K562 (cell line): Measurements from ENCODE around the gene SNTG2. TPM values are rescaled to one million over a fixed set of nuclear protein-coding genes. Genes with fewer than 3 reads are reported as not detected.

Experiments
- ATAC-seq: fragments of 200-7000 bp; cut with Tn5 transposase; 3 replicates; pipeline ENCODE4 v1.9.1; 2020; ENCODE audit warnings: moderate library complexity
- BruUV-seq: library from RNA; stranded (reverse); fragments of 400-500 nt; replicated peaks from 2 replicates; lab custom pipeline; 2021; lab: Mats Ljungman, UMichigan
- CTCF ChIA-PET: fragments of 300-600 bp; formaldehyde crosslinking; extraction: SDS; loops from one replicate; lab custom pipeline; 2021; ENCODE audit warnings: low intra/inter-chr PET ratio; lab: Yijun Ruan, JAX
- POLR2A ChIA-PET: fragments of 300-600, 350-650 bp; sonication (Branson Sonifier 250); formaldehyde crosslinking; extraction: SDS; loops from one replicate; lab custom pipeline; 2021; ENCODE audit warnings: antibody characterized with exemption, inconsistent platforms; lab: Yijun Ruan, JAX
- DNase-seq, 4 experiments: peaks; one replicate each; pipeline versions ENCODE4 v3.0.0 to v3.0.0-alpha.2; 2011 to 2018; ENCODE audit warnings: low spot score in 3 of 4, mixed read lengths in 3 of 4; ENCODE audit errors: extremely low read depth in 1 of 4
- FAIRE-seq: peaks from 2 replicates; lab custom pipeline; 2011; peaks lifted over from hg19 to GRCh38; lab: Jason Lieb, UNC
- H2AFZ ChIP-seq: 2 replicates; pipeline ENCODE4 v1.6.0; 2011; ENCODE audit warnings: low read depth, low read length, control low read depth, inconsistent platforms
- H3K27ac ChIP-seq: fragments of 200-600 bp; 3 replicates; pipeline ENCODE4 v1.8.0; 2011; ENCODE audit warnings: low read depth, mild to moderate bottlenecking, control low read depth, inconsistent platforms, low read length, moderate library complexity, mixed read lengths; ENCODE audit errors: extremely low read depth
- H3K27me3 ChIP-seq, 2 experiments: fragments of 300-600 bp in 1 of 2; 2 replicates in 1 of 2; 3 replicates in 1 of 2; pipeline versions ENCODE4 v1.6.0 to v1.8.0; 2011; ENCODE audit warnings: inconsistent platforms in 2 of 2, low read length in 2 of 2, mild to moderate bottlenecking in 1 of 2, mixed read lengths in 1 of 2, moderate library complexity in 1 of 2; ENCODE audit not compliant: control insufficient read depth in 2 of 2, insufficient read depth in 2 of 2
- H3K36me3 ChIP-seq: fragments of 300-600 bp; 3 replicates; pipeline ENCODE4 v1.8.0; 2011; ENCODE audit warnings: mild to moderate bottlenecking, low read length, inconsistent platforms; ENCODE audit not compliant: control insufficient read depth, insufficient read depth
- H3K4me1 ChIP-seq, 2 experiments: fragments of 200-600 bp in 1 of 2; replicated peaks in 1 of 2; 2 replicates in 1 of 2; 3 replicates in 1 of 2; pipeline versions ENCODE4 v1.5.1 to v1.8.0; 2011; ENCODE audit warnings: inconsistent platforms in 2 of 2, low read length in 2 of 2, mild to moderate bottlenecking in 1 of 2, mixed read lengths in 1 of 2, moderate library complexity in 1 of 2; ENCODE audit not compliant: control insufficient read depth in 2 of 2, insufficient read depth in 2 of 2
- H3K4me2 ChIP-seq: 2 replicates; pipeline ENCODE4 v1.6.1; 2011; ENCODE audit warnings: low read length, control low read depth, inconsistent platforms, mixed read lengths; ENCODE audit not compliant: insufficient read depth
- H3K4me3 ChIP-seq: fragments of 200-600 bp; sonication (generic), shearing (Covaris generic); 2 replicates; pipeline ENCODE4 v1.5.1; 2016; ENCODE audit warnings: control low read depth, inconsistent platforms
- H3K79me2 ChIP-seq: fragments of 200-600 bp; 3 replicates; pipeline ENCODE4 v1.8.0; 2011; ENCODE audit warnings: low read length, inconsistent platforms; ENCODE audit not compliant: control insufficient read depth, insufficient read depth
- H3K9ac ChIP-seq, 2 experiments: 2 replicates each; pipeline versions ENCODE4 v1.6.0 to v1.6.1; 2011; ENCODE audit warnings: low read depth in 2 of 2, low read length in 2 of 2, control low read depth in 1 of 2, inconsistent platforms in 1 of 2, mild to moderate bottlenecking in 1 of 2, mixed read lengths in 1 of 2; ENCODE audit not compliant: insufficient read depth in 1 of 2
- H3K9me1 ChIP-seq: one replicate; pipeline ENCODE4 v1.6.0; 2011; ENCODE audit warnings: inconsistent platforms, mild to moderate bottlenecking, low read length, moderate library complexity; ENCODE audit not compliant: control insufficient read depth, insufficient read depth
- H3K9me3 ChIP-seq: replicated peaks from 2 replicates; pipeline ENCODE4 v1.5.1; 2011; ENCODE audit warnings: low read depth, low read length, inconsistent platforms; ENCODE audit not compliant: control insufficient read depth, insufficient read depth
- H4K20me1 ChIP-seq: replicated peaks from 2 replicates; pipeline ENCODE4 v1.6.1; 2011; ENCODE audit warnings: low read length, inconsistent platforms, mixed read lengths; ENCODE audit not compliant: control insufficient read depth, insufficient read depth
- BRF2 ChIP-seq: IDR thresholded peaks from 3 replicates; pipeline ENCODE4 v1.6.1; 2011; ENCODE audit warnings: borderline replicate concordance, mild to moderate bottlenecking; ENCODE audit not compliant: insufficient read length, insufficient read depth
- CBFA2T3 ChIP-seq: fragments of 450-650 bp; IDR thresholded peaks from 2 replicates; pipeline ENCODE4 v1.6.1; 2017
- MXI1 ChIP-seq: IDR thresholded peaks from 2 replicates; pipeline ENCODE4 v1.6.1; 2011; ENCODE audit warnings: low read depth, mild to moderate bottlenecking, improper control_type of control experiment, low read length
- PHF8 ChIP-seq: fragments of 200-600 bp; sonication (generic); IDR thresholded peaks from 2 replicates; pipeline ENCODE4 v1.6.1; 2012; ENCODE audit warnings: mixed run types, mild to moderate bottlenecking, inconsistent platforms, low read length, moderate library complexity, borderline replicate concordance
- POLR2A ChIP-seq: fragments of 450-650 bp; conservative IDR thresholded peaks from 2 replicates; pipeline ENCODE4 v1.6.1; 2016
- POLR2B ChIP-seq: fragments of 450-650 bp; IDR thresholded peaks from 2 replicates; pipeline ENCODE4 v1.6.1; 2018; ENCODE audit warnings: low read depth; ENCODE audit not compliant: partially characterized antibody
- SMARCC2 ChIP-seq: fragments of 450-650 bp; IDR thresholded peaks from 2 replicates; pipeline ENCODE4 v1.6.1; 2017; ENCODE audit warnings: antibody characterized with exemption, moderate library complexity, mild to moderate bottlenecking, low read depth
- THRA ChIP-seq: fragments of 450-650 bp; IDR thresholded peaks from 2 replicates; pipeline ENCODE4 v1.6.1; 2017; ENCODE audit warnings: mild to moderate bottlenecking, moderate library complexity
- ZFP1 ChIP-seq: fragments of 450-650 bp; formaldehyde crosslinking; IDR thresholded peaks from 2 replicates; pipeline ENCODE4 v1.4.0; 2020; ENCODE audit warnings: mild to moderate bottlenecking, mixed read lengths
- ZNF507 ChIP-seq: conservative IDR thresholded peaks from 2 replicates; pipeline ENCODE4 v1.6.1; 2017; ENCODE audit warnings: missing genetic modification characterization, missing compliant biosample characterization
- WGBS: fragments of 100-300 bp; shearing (Covaris generic); methylation state at CpG from one replicate; pipeline ENCODE4 v1.1.6; 2016; ENCODE audit warnings: low coverage, mixed read lengths; ENCODE audit not compliant: insufficient coverage; ENCODE audit errors: missing lambda C conversion rate; 5-methylcytosine and 5-hydroxymethylcytosine counted together
- in situ Hi-C: fragments of 300-500 bp; cut with MboI; formaldehyde crosslinking; loops from 4 replicates; pipeline ENCODE4 v1.15.0; 2018; ENCODE audit warnings: inconsistent platforms, mixed read lengths
- intact Hi-C: fragments of 100-400 bp; cut with micrococcal nuclease; formaldehyde crosslinking; loops from 2 replicates; pipeline ENCODE4 v1.14.2; 2022
- polyA plus RNA-seq, 8 experiments: library from polyadenylated mRNA; depleted of rRNA in 4 of 8; stranded (reverse) in 5 of 8; unstranded in 3 of 8; fragments of >200 nt; fragmentation: Nextera tagmentation in 2 of 8; fragmentation: Illumina TruSeq in 1 of 8; extraction: Ambion mirVana in 2 of 8; extraction: Trizol in 1 of 8; gene quantifications; 2 replicates each; pipeline versions ENCODE4 v1.2.1 to v1.2.3, GENCODE V29; 2011 to 2014; ENCODE audit warnings: inconsistent platforms in 1 of 8, missing spikeins in 1 of 8
- total RNA-seq, 7 experiments: library from RNA; depleted of rRNA in 6 of 7; stranded (reverse); fragments of >200 nt in 6 of 7; fragmentation: Illumina TruSeq in 2 of 7; extraction: Trizol in 2 of 7; gene quantifications; 2 replicates each; pipeline versions ENCODE4 v1.2.1 to v1.2.3, GENCODE V29; 2011 to 2021; ENCODE audit warnings: low replicate concordance in 1 of 7
- TF ChIP-seq, protein P1 (sequence below): sonication (generic); formaldehyde crosslinking; IDR thresholded peaks from 2 replicates; pipeline ENCODE4 v1.8.0; 2022; ENCODE audit warnings: mild to moderate bottlenecking, missing genetic modification reagents

SNTG2 gene
- total and polyA plus RNA-seq, 9 of the 15 experiments (the other 6 are each of a cell fraction or from before 2014, with no cell fraction given) = not detected

DNA sequence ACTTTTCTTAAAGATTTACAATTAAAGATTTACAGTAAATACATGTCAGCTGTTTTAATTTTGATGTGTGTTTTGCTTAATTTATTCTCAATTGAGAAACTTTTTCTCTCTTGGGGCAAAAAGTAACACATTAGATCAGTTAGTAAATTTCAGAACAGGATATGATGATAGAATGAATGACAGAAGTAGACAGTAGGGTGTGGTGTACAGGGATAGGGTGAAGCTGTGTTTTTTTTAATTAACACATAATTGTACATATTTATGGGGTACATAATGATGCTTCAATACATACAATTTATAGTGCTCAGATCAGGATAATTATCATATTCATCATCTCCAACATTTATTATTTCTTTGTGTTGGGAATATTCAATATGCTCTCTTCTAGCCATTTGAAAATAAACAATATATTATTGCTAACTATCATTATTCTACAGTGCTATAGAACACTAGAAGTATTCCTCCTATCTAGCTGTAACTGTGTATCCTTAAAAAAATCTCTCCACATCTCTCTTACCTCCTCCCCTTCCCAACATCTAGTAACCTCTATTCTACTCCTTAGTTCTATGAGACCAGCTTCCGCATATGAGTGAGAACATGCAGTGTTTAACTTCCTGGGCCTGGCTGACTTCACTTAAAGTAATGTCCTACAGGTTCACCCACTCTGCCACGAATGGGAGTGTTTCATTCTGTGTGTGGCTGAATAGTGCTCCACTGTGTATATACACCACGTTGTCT, 175.2 kb downstream of the SNTG2 start:
- H3K79me2 ChIP-seq = no peaks in the 10 kb centered on the region
- no peak overlapping the region for H2AFZ ChIP-seq
- no peak for ATAC-seq
- in situ Hi-C loops = no loop called here
- intact Hi-C loops = no loop called here
- H3K4me1 ChIP-seq = no peaks in the 10 kb centered on the region
- CTCF ChIA-PET = no interaction called here
- H3K36me3 ChIP-seq = no peaks in the 10 kb centered on the region
- FAIRE-seq = no peak
- H3K9me3 ChIP-seq = no peaks in the 10 kb centered on the region
- H4K20me1 ChIP-seq = no peaks in the 10 kb centered on the region
- DNase-seq = no peak
- H3K27ac ChIP-seq = no peak overlapping the region
- TF ChIP-seq THRA = no peak
- no peak for TF ChIP-seq ZFP1 (CRISPR knock-in tag)
- TF ChIP-seq MXI1 = no peak
- TF ChIP-seq POLR2A = no peak
- no peak for TF ChIP-seq ZNF507 (tag)
- H3K9me1 ChIP-seq = no peaks in the 10 kb centered on the region
- H3K4me2 ChIP-seq = no peak overlapping the region
- WGBS = 0% methylated on average over 3 of the region's 3 CpGs
- H3K9ac ChIP-seq = no peak overlapping the region
- H3K27me3 ChIP-seq = no peaks in the 10 kb centered on the region
- no TSS peak for BruUV-seq
- no peak overlapping the region for H3K4me3 ChIP-seq
- POLR2A ChIA-PET = no interaction called here

DNA sequence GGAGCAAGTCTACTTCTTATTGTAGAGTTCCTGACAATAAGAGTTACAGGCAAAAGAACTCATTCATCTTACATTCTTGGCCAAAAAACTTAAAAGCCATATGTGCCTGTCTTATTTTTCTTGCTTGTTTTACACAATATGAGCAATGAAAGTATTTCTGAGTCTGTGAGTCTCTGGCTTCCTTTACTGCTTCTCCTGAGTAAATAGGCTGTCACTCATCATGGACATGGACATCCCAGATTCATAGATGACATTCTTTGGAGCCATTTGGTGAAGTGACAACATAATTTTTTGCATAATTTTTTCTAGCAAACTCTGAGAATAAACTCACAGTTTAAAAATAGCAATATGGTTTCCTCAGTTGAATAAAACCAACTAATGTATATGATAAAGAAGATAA, 179.3 kb downstream of the SNTG2 start:
- BruUV-seq = no TSS peak
- FAIRE-seq = no peak
- POLR2A ChIA-PET = no interaction called here
- CTCF ChIA-PET = no interaction called here
- no peak for TF ChIP-seq SMARCC2
- TF ChIP-seq, protein P1, sequence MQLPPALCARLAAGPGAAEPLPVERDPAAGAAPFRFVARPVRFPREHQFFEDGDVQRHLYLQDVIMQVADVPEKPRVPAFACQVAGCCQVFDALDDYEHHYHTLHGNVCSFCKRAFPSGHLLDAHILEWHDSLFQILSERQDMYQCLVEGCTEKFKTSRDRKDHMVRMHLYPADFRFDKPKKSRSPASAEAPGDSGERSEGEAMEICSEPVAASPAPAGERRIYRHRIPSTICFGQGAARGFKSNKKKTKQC (CRISPR knock-in tag) = no peak
- TF ChIP-seq CBFA2T3 = no peak
- no peak for TF ChIP-seq PHF8
- no peak for TF ChIP-seq BRF2
- TF ChIP-seq POLR2B = no peak
- TF ChIP-seq, all 486 proteins: peak for 0
- Histone ChIP-seq H3K27ac (no peak overlapping the region), H3K27me3 (no peaks in the 10 kb centered on the region), H4K20me1 (no peaks in the 10 kb centered on the region), H3K4me3 (no peak overlapping the region), H3K36me3 (no peaks in the 10 kb centered on the region), H3K4me1 (no peaks in the 10 kb centered on the region), H3K4me2 (no peak overlapping the region), H3K79me2 (no peaks in the 10 kb centered on the region), H2AFZ (no peak overlapping the region), H3K9ac (no peak overlapping the region), H3K9me1 (no peaks in the 10 kb centered on the region), H3K9me3 (no peaks in the 10 kb centered on the region)
- ATAC-seq (no peak), DNase-seq (no peak)
- in situ Hi-C loops (no loop called here), intact Hi-C loops (no loop called here)
